Heart right ventricle (tissue), 16 donors: ENCODE measurements around the gene NTPCR. TPM values are rescaled to one million over a fixed set of nuclear protein-coding genes. Genes with fewer than 3 reads are reported as not detected.
"Not testable (repeated sequence)": the region's sequence is repeated elsewhere in the genome, so short reads cannot be mapped to it uniquely, and the experiment has no call there.

Source experiments
- ATAC-seq, 8 donors: fragments of 200-7000 bp; cut with Tn5 transposase; one replicate each; pipeline ENCODE4 v1.9.1; 2020; ENCODE audit warnings: mild to moderate bottlenecking in 8 of 8, moderate library complexity in 8 of 8, moderate number of reproducible peaks in 1 of 8
- DNase-seq, 2 donors: peaks; one replicate each; pipeline ENCODE4 v3.0.0-alpha.2; 2020
- H3K27ac ChIP-seq, 10 donors: fragments of 200-600 bp; sonication (generic) in 2 of 10; one replicate each; pipeline versions ENCODE4 v1.5.0 to v1.8.0; 2020 to 2022; ENCODE audit warnings: mild to moderate bottlenecking in 3 of 10
- H3K27me3 ChIP-seq, 7 donors: fragments of 200-600 bp; one replicate each; pipeline ENCODE4 v1.8.0; 2021 to 2022; ENCODE audit warnings: mild to moderate bottlenecking in 2 of 7
- H3K36me3 ChIP-seq, 9 donors: fragments of 200-600 bp; sonication (generic) in 1 of 9; one replicate each; pipeline versions ENCODE4 v1.5.0 to v1.8.0; 2020 to 2022; ENCODE audit warnings: mild to moderate bottlenecking in 2 of 9
- H3K4me1 ChIP-seq, 9 donors: fragments of 200-600 bp; sonication (generic) in 1 of 9; one replicate each; pipeline versions ENCODE4 v1.5.0 to v1.8.0; 2020 to 2022; ENCODE audit warnings: mild to moderate bottlenecking in 4 of 9
- H3K4me3 ChIP-seq, 10 donors: fragments of 200-600 bp; sonication (generic) in 2 of 10; one replicate each; pipeline versions ENCODE4 v1.5.0 to v1.8.0; 2020 to 2022; ENCODE audit warnings: mild to moderate bottlenecking in 7 of 10, moderate library complexity in 2 of 10
- H3K9me3 ChIP-seq, 11 donors: fragments of 200-600 bp in 10 of 11; sonication (generic) in 2 of 11; one replicate each; pipeline versions ENCODE4 v1.5.0 to v1.8.0; 2013 to 2022; ENCODE audit warnings: mild to moderate bottlenecking in 2 of 11, control low read depth in 1 of 11, moderate library complexity in 1 of 11
- WGBS, 2 donors: extraction: QIAGEN DNeasy Blood & Tissue Kit; methylation state at CpG; one replicate each; pipeline ENCODE4 v1.1.7; 2013; ENCODE audit warnings: inconsistent platforms in 1 of 2; 5-methylcytosine and 5-hydroxymethylcytosine counted together
- intact Hi-C, 10 donors: fragments of 100-400 bp; cut with DNase I; formaldehyde crosslinking; loops; one replicate each; pipeline versions ENCODE4 v1.11.1 to v1.14.2; 2022
- polyA plus RNA-seq, 2 donors: library from polyadenylated mRNA; stranded (reverse); fragments of 200-250 nt; gene quantifications; one replicate each; pipeline ENCODE4 v1.2.3, GENCODE V29; 2013
- total RNA-seq, 10 donors: library from RNA; stranded (reverse); fragmentation: NEBNext Ultra II Directional in 3 of 10; extraction: Animal tissue kit (Norgen Biotek cat#: 25700) in 3 of 10; gene quantifications; one replicate each; pipeline versions ENCODE4 v1.2.1 to v1.2.4, GENCODE V29; 2021 to 2023
- TF ChIP-seq, protein P1 (sequence below), 9 donors: fragments of 200-600 bp; sonication (generic) in 2 of 9; IDR thresholded peaks; one replicate each; pipeline versions ENCODE4 v1.5.0 to v1.8.0; 2021 to 2022; ENCODE audit warnings: antibody characterized with exemption in 9 of 9, mild to moderate bottlenecking in 5 of 9, moderate library complexity in 1 of 9
- donor health status: Arrhythmogenic right ventricular cardiomyopathy.
- donor health status: ischemic (EF 13 %, LVEDD 7.1; RV severe dilation, severe dysfunction).
- donor health status: healthy with polysubstance abuse.
- donor health status: DM: no; HTN: yes; CAD: no.
- donor health status: DM: no; HTN: no; CAD: no.
- donor health status: ischemic (EF 25% LVEDD 6.9; RV normal size, moderate dysfunction).
- donor health status: ischemic (EF 25% LVEDD 5.7; RV mildly dilated, moderate dysfunction).
- donor health status: healthy.
- donor health status: DM: yes; HTN: yes; CAD: no.
- donor health status: Ischemic cardiomyopathy.
- donor health status: ischemic (EF 35%, LVEDD 5.7; RV mildly dilated, moderate dysfunction).
- donor health status: nonischemic (EF 11% LVEDD 7.7; RV severe dilation, severe dysfunction).
- donor health status: DM: yes; HTN: yes; CAD: no.
- donor health status: PGD.
- donor health status: ischemic (EF 29% LVEDD 5.4; RV normal size, mild dysfunction).
- donor health status: nonischemic (EF 23%, LVEDD 6.1; RV moderate dilation, normal function).

NTPCR gene
- total and polyA plus RNA-seq, 12 donors, result 51.2 to 88.4 (median 56.8) TPM

DNA sequence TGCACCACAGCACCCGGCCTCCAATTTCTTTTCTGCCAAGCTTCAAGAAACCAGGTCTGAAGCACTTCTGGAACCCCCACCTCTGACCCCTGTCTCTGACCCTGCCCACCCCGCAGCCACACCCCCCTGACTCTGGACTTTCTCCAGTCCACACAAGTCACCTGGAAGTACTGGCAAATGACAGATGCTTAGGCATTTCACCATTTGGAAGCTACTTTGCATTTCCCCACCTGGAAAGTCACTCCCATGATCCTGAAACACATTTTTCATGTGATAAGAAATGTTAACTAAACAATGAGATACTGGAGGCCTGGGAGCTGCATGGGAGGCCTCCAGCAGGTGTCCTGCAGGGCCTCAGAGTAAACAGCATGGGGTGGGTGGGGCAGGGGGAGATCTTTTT is 45.7 kb downstream of the NTPCR start:
- TF ChIP-seq, protein P1, sequence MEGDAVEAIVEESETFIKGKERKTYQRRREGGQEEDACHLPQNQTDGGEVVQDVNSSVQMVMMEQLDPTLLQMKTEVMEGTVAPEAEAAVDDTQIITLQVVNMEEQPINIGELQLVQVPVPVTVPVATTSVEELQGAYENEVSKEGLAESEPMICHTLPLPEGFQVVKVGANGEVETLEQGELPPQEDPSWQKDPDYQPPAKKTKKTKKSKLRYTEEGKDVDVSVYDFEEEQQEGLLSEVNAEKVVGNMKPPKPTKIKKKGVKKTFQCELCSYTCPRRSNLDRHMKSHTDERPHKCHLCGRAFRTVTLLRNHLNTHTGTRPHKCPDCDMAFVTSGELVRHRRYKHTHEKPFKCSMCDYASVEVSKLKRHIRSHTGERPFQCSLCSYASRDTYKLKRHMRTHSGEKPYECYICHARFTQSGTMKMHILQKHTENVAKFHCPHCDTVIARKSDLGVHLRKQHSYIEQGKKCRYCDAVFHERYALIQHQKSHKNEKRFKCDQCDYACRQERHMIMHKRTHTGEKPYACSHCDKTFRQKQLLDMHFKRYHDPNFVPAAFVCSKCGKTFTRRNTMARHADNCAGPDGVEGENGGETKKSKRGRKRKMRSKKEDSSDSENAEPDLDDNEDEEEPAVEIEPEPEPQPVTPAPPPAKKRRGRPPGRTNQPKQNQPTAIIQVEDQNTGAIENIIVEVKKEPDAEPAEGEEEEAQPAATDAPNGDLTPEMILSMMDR (IDR thresholded peaks at IDR 0.05), result no peak
- Histone ChIP-seq H3K4me1 (no peaks in the 10 kb centered on the region), H3K27me3 (no peaks in the 10 kb centered on the region), H3K27ac (no peak overlapping the region), H3K4me3 (no peak overlapping the region), H3K9me3 (peaks cover 0 to 10% (median 0%) of the 10 kb centered on the region in 11 donors), H3K36me3 (peaks cover 0 to 5% (median 0%) of the 10 kb centered on the region in 9 donors)
- 92% methylated on average over 2 of the region's 2 CpGs for WGBS, 2 donors
- ATAC-seq (no peak), DNase-seq (no peak)
- intact Hi-C loops, result no loop called here

- intact Hi-C loops, result no loop called here
- DNase-seq (no peak), ATAC-seq (no peak)
- 95 to 97% methylated on average over 15 of the region's 15 CpGs for WGBS, 2 donors
- H3K9me3 ChIP-seq, result peaks cover 0 to 15% (median 0%) of the 10 kb centered on the region in 11 donors
- H3K4me3 ChIP-seq, result no peak overlapping the region
- TF ChIP-seq, protein P1 (IDR thresholded peaks at IDR 0.05), result no peak
- peaks cover 0 to 5% (median 0%) of the 10 kb centered on the region in 9 donors for H3K36me3 ChIP-seq
- no peaks in the 10 kb centered on the region for H3K4me1 ChIP-seq
- H3K27me3 ChIP-seq, result no peaks in the 10 kb centered on the region
- no peak overlapping the region for H3K27ac ChIP-seq
Observed at GRCh38 chr1:232998138-232998537, 47.7 kb downstream of the NTPCR start.

- no peaks in the 10 kb centered on the region for H3K4me1 ChIP-seq
- no peak overlapping the region for H3K27ac ChIP-seq
- DNase-seq (no peak), ATAC-seq (no peak)
- peaks cover 0 to 10% (median 0%) of the 10 kb centered on the region in 11 donors for H3K9me3 ChIP-seq
- H3K4me3 ChIP-seq, result no peak overlapping the region
- peaks cover 0 to 5% (median 0%) of the 10 kb centered on the region in 9 donors for H3K36me3 ChIP-seq
- 73 to 96% methylated on average over 3 of the region's 3 CpGs for WGBS, 2 donors
- intact Hi-C loops, result no loop called here
- H3K27me3 ChIP-seq, result no peaks in the 10 kb centered on the region
- TF ChIP-seq, protein P1 (IDR thresholded peaks at IDR 0.05), result no peak
Observed at GRCh38 chr1:232998646-232999045, 48.2 kb downstream of the NTPCR start.

DNA sequence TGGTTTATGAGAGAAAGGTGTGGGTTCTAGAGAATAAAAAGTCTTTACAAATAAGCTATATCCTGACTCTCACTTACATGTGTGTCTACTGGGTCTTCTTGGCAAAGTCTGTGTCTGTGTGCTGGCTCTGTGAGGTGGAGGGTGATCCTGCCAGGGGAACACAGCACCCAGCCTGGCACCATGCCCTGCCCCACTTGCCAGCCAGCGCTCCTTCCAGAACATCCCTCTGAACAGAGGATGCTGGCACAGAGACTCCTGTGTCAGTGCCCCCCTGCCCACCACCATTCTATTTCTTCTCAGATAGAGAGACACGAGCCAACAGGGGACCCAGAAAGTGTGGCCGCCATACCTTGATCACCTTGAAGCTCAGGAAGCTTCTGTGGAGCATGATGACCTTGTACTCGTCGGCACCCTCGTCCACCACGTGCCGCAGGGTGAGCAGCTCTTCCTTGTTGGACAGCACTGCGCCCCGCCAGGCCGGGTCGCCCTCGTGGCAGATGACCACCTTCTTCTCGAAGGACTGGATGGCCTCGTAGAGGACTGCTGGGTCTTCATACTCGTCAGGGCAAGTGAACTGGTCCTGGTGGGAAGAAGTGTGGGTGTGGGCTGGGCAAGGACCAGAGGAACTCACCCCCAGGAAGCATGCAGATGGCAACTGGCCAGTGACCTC is 49.7 kb downstream of the NTPCR start:
- DNase-seq, result peak; percentile 36 to 72
- Histone ChIP-seq H3K4me3 (no peak overlapping the region), H3K4me1 (no peaks in the 10 kb centered on the region), H3K36me3 (peaks cover 0 to 5% (median 0%) of the 10 kb centered on the region in 9 donors), H3K27me3 (no peaks in the 10 kb centered on the region), H3K9me3 (peaks cover 0 to 6% (median 0%) of the 10 kb centered on the region in 11 donors), H3K27ac (no peak overlapping the region)
- TF ChIP-seq, protein P1 (IDR thresholded peaks at IDR 0.05), result no peak
- ATAC-seq, result peak in 6 of 8 donors; percentile 50 to 82 (median 69)
- WGBS, 2 donors, result 93 to 94% methylated on average over 16 of the region's 16 CpGs
- intact Hi-C loops, result no loop called here

GRCh38 chr1:233003638-233004037 is 53.2 kb downstream of the NTPCR start:
- intact Hi-C loops, H3K36me3 ChIP-seq, DNase-seq, ATAC-seq, H3K4me3 ChIP-seq, H3K27me3 ChIP-seq, H3K4me1 ChIP-seq, H3K27ac ChIP-seq, H3K9me3 ChIP-seq: not testable (repeated sequence)
- 96 to 99% methylated on average over 5 of the region's 5 CpGs for WGBS, 2 donors
